HepG2 (cell line): Measurements from ENCODE around the gene KHNYN. TPM values are rescaled to one million over a fixed set of nuclear protein-coding genes. Genes with fewer than 3 reads are reported as not detected.

Experiments
- AKAP8 ChIP-seq: sonication (generic); formaldehyde crosslinking; IDR thresholded peaks from 2 replicates; pipeline ENCODE4 v1.5.1; 2020; ENCODE audit warnings: mild to moderate bottlenecking, missing genetic modification reagents
- ATF1 ChIP-seq: IDR thresholded peaks from 2 replicates; pipeline ENCODE4 v1.6.1; 2016; ENCODE audit warnings: mild to moderate bottlenecking, control low read depth
- ELF3 ChIP-seq: IDR thresholded peaks from 2 replicates; pipeline ENCODE4 v1.6.1; 2016; ENCODE audit warnings: missing genetic modification reagents, missing compliant biosample characterization
- KDM4B ChIP-seq: sonication (generic); formaldehyde crosslinking; IDR thresholded peaks from 2 replicates; pipeline ENCODE4 v1.4.0; 2020; ENCODE audit warnings: missing genetic modification reagents
- NFKBIZ ChIP-seq: IDR thresholded peaks from 2 replicates; pipeline ENCODE4 v1.6.1; 2018; ENCODE audit warnings: missing genetic modification reagents, missing compliant biosample characterization
- NR2F2 ChIP-seq: IDR thresholded peaks from 2 replicates; pipeline ENCODE4 v1.6.1; 2012; ENCODE audit warnings: low read depth, inconsistent platforms, borderline replicate concordance
- PAX8 ChIP-seq: sonication (generic); formaldehyde crosslinking; IDR thresholded peaks from 2 replicates; pipeline ENCODE4 v1.8.0; 2022; ENCODE audit warnings: mild to moderate bottlenecking, missing genetic modification reagents, borderline replicate concordance
- THYN1 ChIP-seq: sonication (generic); formaldehyde crosslinking; IDR thresholded peaks from 2 replicates; pipeline ENCODE4 v1.8.1; 2023; ENCODE audit warnings: low read depth, mild to moderate bottlenecking, moderate library complexity, missing genetic modification reagents, borderline replicate concordance
- U2AF2 ChIP-seq: fragments of 200-400 bp; formaldehyde crosslinking; IDR thresholded peaks from 2 replicates; pipeline ENCODE4 v1.6.1; 2017; ENCODE audit warnings: low read depth, mild to moderate bottlenecking, low read length
- ZFP90 ChIP-seq: sonication (generic); formaldehyde crosslinking; IDR thresholded peaks from 2 replicates; pipeline ENCODE4 v1.8.0; 2022; ENCODE audit warnings: missing genetic modification reagents, mild to moderate bottlenecking, inconsistent platforms, borderline replicate concordance
- ZNF101 ChIP-seq: sonication (generic); formaldehyde crosslinking; IDR thresholded peaks from 2 replicates; pipeline ENCODE4 v1.4.0; 2020; ENCODE audit warnings: mild to moderate bottlenecking, low read depth, missing genetic modification reagents, borderline replicate concordance
- ZNF263 ChIP-seq: sonication (generic); formaldehyde crosslinking; IDR thresholded peaks from 2 replicates; pipeline ENCODE4 v1.4.0; 2020; ENCODE audit warnings: missing genetic modification reagents
- ZNF549 ChIP-seq: sonication (generic); formaldehyde crosslinking; IDR thresholded peaks from 2 replicates; pipeline ENCODE4 v1.5.0; 2020; ENCODE audit warnings: missing genetic modification reagents
- ZNF670 ChIP-seq: sonication (generic); formaldehyde crosslinking; IDR thresholded peaks from 2 replicates; pipeline ENCODE4 v1.8.0; 2022; ENCODE audit warnings: mild to moderate bottlenecking, missing genetic modification reagents, borderline replicate concordance
- ZSCAN20 ChIP-seq: sonication (generic); formaldehyde crosslinking; IDR thresholded peaks from 2 replicates; pipeline ENCODE4 v1.4.0; 2020; ENCODE audit warnings: missing genetic modification reagents, mild to moderate bottlenecking, borderline replicate concordance
- polyA plus RNA-seq, 8 experiments: library from polyadenylated mRNA; depleted of rRNA in 3 of 8; stranded (reverse) in 7 of 8; unstranded in 1 of 8; fragments of >200 nt; fragmentation: Illumina TruSeq in 4 of 8; extraction: Trizol in 4 of 8; gene quantifications; 2 replicates each; pipeline versions ENCODE4 v1.2.1 to v1.2.3, GENCODE V29; 2011 to 2016; ENCODE audit warnings: low read depth in 4 of 8, missing spikeins in 1 of 8, mixed read lengths in 1 of 8; ENCODE audit not compliant: insufficient read depth in 1 of 8
- total RNA-seq, 5 experiments: library from RNA; depleted of rRNA; stranded (reverse); fragments of >200 nt; fragmentation: Illumina TruSeq; extraction: Trizol; gene quantifications; 2 replicates each; pipeline ENCODE4 v1.2.3, GENCODE V29; 2016; ENCODE audit warnings: low read depth in 1 of 5
- TF ChIP-seq, protein P1 (sequence below): sonication (generic); formaldehyde crosslinking; conservative IDR thresholded peaks from 2 replicates; pipeline ENCODE4 v1.8.0; 2022; ENCODE audit warnings: mild to moderate bottlenecking, moderate library complexity, missing genetic modification reagents
- TF ChIP-seq, protein P2 (sequence below): sonication (generic); formaldehyde crosslinking; IDR thresholded peaks from 2 replicates; pipeline ENCODE4 v1.5.1; 2020; ENCODE audit warnings: mild to moderate bottlenecking, missing genetic modification reagents, borderline replicate concordance
- TF ChIP-seq, protein P3 (sequence below): IDR thresholded peaks from 2 replicates; pipeline ENCODE4 v1.6.1; 2016; ENCODE audit warnings: mild to moderate bottlenecking, missing biosample characterization, missing genetic modification reagents
- TF ChIP-seq, protein P4 (sequence below): sonication (generic); formaldehyde crosslinking; conservative IDR thresholded peaks from 2 replicates; pipeline ENCODE4 v1.4.0; 2020; ENCODE audit warnings: missing genetic modification reagents

The KHNYN gene
- total and polyA plus RNA-seq, 2 of the 13 experiments (the other 11 are each of a cell fraction or from before 2014, with no cell fraction given), result 52.8 to 75.7 TPM

DNA sequence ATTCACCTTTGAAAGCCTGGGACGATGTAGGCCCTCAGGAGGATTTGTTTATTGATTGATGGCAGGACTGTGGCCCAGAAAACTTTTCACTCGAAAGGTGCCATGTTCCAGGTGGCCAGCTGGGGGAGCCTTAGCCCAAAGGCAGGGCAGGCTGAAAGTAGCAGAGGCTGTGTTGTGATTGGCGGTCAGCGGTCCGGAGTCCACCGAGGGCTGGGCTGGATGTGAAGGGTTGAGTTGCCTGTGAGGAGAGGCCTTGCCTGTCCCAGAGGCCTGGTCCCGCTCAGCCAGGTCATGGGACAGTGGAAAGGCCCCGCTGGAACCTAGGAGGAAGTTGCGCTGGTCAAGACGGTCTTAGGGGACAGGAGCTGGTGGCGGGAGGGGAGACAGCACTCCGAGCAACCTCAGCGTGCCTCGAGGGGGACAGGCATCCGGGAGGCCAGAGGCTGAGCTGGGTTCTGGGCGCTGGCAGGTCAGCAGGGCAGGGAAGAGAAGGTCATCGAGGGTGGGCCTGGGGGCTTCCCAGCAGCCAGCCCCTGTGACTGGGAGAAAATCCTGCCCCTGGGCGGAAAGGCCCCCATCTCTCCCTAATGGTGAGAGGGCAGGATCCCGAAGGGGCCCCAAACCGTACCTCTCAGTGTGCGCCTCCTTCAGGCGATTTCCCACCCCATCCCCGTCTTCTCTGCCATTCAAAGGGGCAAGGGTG lies 52.0 kb downstream of the KHNYN start (continued):
- TF ChIP-seq, protein P1, sequence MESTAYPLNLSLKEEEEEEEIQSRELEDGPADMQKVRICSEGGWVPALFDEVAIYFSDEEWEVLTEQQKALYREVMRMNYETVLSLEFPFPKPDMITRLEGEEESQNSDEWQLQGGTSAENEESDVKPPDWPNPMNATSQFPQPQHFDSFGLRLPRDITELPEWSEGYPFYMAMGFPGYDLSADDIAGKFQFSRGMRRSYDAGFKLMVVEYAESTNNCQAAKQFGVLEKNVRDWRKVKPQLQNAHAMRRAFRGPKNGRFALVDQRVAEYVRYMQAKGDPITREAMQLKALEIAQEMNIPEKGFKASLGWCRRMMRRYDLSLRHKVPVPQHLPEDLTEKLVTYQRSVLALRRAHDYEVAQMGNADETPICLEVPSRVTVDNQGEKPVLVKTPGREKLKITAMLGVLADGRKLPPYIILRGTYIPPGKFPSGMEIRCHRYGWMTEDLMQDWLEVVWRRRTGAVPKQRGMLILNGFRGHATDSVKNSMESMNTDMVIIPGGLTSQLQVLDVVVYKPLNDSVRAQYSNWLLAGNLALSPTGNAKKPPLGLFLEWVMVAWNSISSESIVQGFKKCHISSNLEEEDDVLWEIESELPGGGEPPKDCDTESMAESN, result peak; percentile 61; the same call in 1 of the 2 replicates
- TF ChIP-seq ZNF263 (CRISPR knock-in tag), result peak; percentile 65; the same call in 1 of the 2 replicates
- TF ChIP-seq ZSCAN20 (CRISPR knock-in tag), result no peak
- peak; percentile 85 for TF ChIP-seq PAX8 (CRISPR knock-in tag)
- no peak for TF ChIP-seq ZNF670
- TF ChIP-seq, protein P2, sequence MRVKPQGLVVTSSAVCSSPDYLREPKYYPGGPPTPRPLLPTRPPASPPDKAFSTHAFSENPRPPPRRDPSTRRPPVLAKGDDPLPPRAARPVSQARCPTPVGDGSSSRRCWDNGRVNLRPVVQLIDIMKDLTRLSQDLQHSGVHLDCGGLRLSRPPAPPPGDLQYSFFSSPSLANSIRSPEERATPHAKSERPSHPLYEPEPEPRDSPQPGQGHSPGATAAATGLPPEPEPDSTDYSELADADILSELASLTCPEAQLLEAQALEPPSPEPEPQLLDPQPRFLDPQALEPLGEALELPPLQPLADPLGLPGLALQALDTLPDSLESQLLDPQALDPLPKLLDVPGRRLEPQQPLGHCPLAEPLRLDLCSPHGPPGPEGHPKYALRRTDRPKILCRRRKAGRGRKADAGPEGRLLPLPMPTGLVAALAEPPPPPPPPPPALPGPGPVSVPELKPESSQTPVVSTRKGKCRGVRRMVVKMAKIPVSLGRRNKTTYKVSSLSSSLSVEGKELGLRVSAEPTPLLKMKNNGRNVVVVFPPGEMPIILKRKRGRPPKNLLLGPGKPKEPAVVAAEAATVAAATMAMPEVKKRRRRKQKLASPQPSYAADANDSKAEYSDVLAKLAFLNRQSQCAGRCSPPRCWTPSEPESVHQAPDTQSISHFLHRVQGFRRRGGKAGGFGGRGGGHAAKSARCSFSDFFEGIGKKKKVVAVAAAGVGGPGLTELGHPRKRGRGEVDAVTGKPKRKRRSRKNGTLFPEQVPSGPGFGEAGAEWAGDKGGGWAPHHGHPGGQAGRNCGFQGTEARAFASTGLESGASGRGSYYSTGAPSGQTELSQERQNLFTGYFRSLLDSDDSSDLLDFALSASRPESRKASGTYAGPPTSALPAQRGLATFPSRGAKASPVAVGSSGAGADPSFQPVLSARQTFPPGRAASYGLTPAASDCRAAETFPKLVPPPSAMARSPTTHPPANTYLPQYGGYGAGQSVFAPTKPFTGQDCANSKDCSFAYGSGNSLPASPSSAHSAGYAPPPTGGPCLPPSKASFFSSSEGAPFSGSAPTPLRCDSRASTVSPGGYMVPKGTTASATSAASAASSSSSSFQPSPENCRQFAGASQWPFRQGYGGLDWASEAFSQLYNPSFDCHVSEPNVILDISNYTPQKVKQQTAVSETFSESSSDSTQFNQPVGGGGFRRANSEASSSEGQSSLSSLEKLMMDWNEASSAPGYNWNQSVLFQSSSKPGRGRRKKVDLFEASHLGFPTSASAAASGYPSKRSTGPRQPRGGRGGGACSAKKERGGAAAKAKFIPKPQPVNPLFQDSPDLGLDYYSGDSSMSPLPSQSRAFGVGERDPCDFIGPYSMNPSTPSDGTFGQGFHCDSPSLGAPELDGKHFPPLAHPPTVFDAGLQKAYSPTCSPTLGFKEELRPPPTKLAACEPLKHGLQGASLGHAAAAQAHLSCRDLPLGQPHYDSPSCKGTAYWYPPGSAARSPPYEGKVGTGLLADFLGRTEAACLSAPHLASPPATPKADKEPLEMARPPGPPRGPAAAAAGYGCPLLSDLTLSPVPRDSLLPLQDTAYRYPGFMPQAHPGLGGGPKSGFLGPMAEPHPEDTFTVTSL (CRISPR knock-in tag), result no peak
- no peak for TF ChIP-seq U2AF2
- TF ChIP-seq KDM4B (CRISPR knock-in tag), result peak; percentile 85
- TF ChIP-seq, protein P3, sequence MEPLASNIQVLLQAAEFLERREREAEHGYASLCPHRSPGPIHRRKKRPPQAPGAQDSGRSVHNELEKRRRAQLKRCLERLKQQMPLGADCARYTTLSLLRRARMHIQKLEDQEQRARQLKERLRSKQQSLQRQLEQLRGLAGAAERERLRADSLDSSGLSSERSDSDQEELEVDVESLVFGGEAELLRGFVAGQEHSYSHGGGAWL (CRISPR knock-in tag), result peak; percentile 85; the same call in 1 of the 2 replicates
- TF ChIP-seq ZNF549 (CRISPR knock-in tag), result 0 out of 2 replicates have a peak, but pooled peaks have one; percentile 70
- peak; percentile 71 for TF ChIP-seq ELF3 (CRISPR knock-in tag)
- TF ChIP-seq, protein P4, sequence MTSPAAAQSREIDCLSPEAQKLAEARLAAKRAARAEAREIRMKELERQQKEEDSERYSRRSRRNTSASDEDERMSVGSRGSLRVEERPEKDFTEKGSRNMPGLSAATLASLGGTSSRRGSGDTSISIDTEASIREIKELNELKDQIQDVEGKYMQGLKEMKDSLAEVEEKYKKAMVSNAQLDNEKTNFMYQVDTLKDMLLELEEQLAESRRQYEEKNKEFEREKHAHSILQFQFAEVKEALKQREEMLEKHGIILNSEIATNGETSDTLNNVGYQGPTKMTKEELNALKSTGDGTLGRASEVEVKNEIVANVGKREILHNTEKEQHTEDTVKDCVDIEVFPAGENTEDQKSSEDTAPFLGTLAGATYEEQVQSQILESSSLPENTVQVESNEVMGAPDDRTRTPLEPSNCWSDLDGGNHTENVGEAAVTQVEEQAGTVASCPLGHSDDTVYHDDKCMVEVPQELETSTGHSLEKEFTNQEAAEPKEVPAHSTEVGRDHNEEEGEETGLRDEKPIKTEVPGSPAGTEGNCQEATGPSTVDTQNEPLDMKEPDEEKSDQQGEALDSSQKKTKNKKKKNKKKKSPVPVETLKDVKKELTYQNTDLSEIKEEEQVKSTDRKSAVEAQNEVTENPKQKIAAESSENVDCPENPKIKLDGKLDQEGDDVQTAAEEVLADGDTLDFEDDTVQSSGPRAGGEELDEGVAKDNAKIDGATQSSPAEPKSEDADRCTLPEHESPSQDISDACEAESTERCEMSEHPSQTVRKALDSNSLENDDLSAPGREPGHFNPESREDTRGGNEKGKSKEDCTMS (CRISPR knock-in tag), result 0 out of 2 replicates have a peak, but pooled peaks have one; percentile 23
- peak; percentile 80 for TF ChIP-seq ZFP90 (CRISPR knock-in tag)
- TF ChIP-seq ATF1, result no peak
- TF ChIP-seq NFKBIZ (CRISPR knock-in tag), result no peak; the same call in 1 of the 2 replicates
- TF ChIP-seq AKAP8 (CRISPR knock-in tag), result 0 out of 2 replicates have a peak, but pooled peaks have one; percentile 65
- peak; percentile 89; the same call in 1 of the 2 replicates for TF ChIP-seq ZNF101 (CRISPR knock-in tag)
- TF ChIP-seq NR2F2, result no peak; the same call in 1 of the 2 replicates
- TF ChIP-seq THYN1, result peak; percentile 93; the same call in 1 of the 2 replicates
